HG03571 (cell line): ENCODE results near the gene SFRP5.

ENCODE experiments used
- ATAC-seq: cut with Tn5 transposase; IDR thresholded peaks from one replicate; pipeline ENCODE4 v1.9.1; 2021; ENCODE audit not compliant: unreplicated experiment

Gene SFRP5

DNA sequence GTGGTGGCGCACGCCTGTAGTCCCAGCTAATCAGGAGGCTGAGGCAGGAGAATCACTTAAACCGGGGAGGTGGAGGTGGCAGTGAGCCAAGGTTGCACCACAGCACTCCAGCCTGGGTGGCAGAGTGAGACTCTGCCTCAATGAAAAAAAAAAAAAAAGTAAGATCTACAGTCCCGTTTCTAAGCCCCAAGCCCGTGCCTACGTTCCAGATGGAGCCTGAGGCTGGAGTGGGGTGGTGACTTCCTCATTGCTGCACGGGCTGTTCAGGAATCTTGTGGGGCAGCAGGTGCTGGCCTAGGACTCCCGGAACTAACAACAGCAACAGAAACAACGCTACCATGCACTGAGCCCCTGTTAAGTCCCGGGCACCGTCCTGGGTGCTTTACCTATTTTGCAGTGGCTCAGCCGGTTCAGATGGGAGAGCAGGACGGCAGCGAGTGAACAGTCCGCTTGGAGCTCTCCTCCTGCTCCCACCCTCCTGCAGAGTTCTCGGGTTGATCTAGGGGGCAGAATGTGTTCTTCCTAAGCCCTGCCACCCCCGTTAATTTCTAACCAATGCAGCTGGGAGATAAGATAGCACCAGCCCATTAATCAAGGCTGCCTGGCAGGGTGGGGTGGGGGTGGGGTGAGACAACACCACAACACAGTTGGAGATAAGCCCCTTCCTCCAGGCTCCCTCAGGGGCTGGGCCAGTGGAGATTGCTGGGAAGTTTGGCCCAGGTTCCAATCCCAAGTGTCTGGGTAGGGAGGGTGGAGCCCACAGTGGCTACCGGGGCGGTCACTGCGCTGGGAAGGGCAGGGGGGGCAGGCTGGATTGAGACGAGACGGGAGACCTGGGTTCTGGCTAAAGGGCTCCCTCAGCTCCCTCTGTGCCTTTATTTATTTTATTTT lies 17.0 kb upstream of the SFRP5 start:
- no peak for ATAC-seq

GRCh38 chr10:97785731-97786130 lies 13.9 kb upstream of the SFRP5 start:
- ATAC-seq: no peak

DNA sequence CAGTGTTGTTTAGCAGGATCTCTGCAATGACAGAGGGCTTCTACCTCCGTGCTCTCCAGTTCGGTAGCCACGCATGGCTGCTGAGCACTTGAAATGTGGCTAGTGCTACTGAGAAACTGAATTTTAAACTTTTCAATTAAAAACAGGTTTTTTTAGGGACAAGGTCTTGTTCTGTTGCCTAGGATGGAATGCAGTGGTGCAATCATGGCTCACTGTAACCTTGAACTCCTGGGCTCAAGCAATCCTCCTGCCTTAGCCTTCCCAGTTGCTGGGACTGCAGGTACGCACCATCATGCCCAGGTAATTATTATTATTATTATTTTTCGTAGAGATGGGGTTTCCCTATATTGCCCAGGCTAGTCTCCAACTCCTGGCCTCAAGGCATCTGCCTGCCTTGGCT lies 13.4 kb upstream of the SFRP5 start:
- ATAC-seq: no peak

- no peak for ATAC-seq
These were observed 12.5 kb upstream of the SFRP5 start for GRCh38 chr10:97784200-97784810.

GRCh38 chr10:97782455-97783228 lies 10.8 kb upstream of the SFRP5 start:
- no peak for ATAC-seq

DNA sequence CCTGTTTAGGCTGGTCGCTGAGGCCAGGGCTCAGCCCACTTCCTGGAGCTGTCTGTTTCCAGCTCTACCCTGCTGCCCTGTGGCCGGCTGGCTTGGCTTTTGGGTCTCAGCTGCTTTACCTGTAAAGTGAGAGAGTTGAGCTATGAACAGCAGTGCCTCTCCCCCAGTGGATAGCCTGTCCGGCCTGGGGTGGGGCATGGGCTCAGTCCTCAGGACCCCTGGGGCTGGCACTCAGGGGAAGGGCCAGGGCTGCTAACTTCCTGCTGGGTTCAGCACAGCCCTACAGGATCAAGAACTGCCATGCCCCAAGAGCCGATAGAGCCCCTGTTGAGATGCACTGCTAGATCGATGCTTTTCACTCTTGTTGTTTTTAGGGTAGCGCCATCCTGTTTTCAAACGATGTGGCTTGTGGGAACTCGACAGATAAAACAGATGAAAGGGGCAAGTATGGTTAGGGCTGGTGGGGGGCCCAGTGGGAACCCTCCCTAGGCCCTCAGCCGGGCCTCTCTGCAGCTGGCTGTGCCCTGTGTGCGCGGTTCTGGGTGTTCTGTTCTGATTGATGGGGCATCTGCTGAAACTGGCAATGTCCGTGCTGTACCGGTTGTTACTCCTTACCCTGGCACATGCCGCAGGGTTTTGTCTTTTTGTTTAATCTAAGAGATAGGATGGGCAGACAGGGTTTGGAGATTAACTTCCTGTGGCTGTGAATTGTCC lies 10.0 kb upstream of the SFRP5 start:
- no peak for ATAC-seq

GRCh38 chr10:97780841-97781617 lies 9.2 kb upstream of the SFRP5 start:
- no peak for ATAC-seq

- no peak for ATAC-seq
These were observed 8.2 kb upstream of the SFRP5 start for GRCh38 chr10:97779975-97780374.

GRCh38 chr10:97779492-97779891 lies 7.7 kb upstream of the SFRP5 start:
- no peak for ATAC-seq

DNA sequence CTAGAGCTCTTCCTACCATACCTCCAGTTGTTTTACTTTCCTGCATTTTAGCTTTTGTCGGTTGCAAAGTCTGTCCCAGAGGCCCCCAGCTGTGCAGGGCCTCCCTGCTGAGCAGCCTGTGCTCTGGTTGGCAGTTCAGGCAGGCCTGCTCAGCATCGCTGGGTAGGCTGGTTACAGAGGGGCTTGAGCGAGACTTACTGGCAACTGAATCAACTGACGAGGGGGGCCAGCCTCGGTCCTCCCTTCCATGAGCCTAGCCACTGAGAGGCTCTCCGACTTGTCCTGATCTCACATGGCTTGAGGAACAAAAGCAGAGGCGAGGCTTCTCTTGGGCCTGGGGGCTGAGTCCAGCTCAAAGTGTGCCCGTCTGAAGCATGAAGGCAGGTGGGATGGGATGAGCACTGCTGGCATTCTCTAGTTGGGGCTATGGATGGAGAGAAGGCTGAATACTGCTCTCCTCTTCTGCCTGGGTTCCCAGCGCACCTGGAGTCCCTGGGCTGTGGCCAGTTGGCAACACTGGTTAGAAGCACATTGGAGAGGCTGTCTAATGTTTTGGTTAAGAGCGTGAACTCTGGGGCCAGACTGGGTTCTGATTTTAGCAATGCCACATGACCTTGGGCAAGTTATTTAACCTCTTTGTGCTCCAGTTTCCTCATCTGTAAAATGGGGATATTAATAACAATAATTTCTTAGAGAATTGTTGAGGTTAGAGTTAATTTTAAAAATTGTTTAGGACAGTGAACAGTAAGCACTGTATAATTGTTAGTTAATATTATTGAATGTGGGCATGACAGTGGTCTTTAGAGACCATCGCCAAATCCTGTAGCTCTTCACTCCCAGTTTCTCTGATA lies 6.9 kb upstream of the SFRP5 start:
- ATAC-seq: no peak

GRCh38 chr10:97777143-97777542 lies 5.3 kb upstream of the SFRP5 start:
- ATAC-seq: no peak

- ATAC-seq: no peak
These were observed 3.1 kb upstream of the SFRP5 start for GRCh38 chr10:97774811-97775294.

- ATAC-seq: no peak
These were observed 1.3 kb upstream of the SFRP5 start for GRCh38 chr10:97773096-97773495.

DNA sequence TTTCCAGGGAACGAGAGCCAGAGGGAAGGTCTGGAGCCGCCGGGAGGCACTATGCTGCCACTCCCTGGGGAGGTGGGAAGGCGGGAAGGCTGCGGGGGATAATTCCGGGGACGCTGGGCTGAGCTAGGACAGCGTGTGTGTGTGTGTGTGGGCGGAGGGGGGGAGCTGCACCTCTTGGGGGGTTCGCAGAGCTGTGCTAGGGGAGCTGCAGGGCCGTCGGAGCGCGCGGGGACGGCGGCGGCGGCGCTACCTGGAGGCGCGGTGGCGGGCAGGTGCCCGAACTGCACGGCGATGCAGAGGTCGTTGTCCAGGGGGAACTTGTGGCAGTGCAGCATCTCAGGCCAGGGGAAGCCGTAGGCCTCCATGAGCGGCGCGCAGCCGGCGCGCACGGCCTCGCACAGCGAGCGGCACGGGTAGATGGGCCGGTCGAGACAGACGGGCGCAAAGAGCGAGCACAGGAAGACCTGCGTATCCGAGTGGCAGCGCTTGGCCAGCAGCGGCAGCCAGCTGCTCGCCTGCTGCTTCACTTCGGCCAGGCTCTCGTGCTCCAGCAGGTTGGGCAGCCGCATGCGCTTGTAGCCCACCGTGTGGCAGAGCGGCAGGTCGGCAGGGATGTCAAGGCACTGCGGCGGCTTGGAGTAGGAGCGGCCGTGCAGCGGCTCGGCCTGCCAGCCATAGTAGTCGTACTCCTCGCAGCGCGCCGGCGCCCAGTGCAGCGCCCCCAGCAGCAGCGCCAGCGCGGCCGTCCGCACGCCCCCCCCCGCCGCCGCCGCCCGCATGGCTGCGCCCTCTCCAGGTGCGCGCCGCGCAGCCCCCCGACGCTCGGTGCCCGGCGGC lies 526 bp downstream of the SFRP5 start:
- ATAC-seq: no peak

- no peak for ATAC-seq
These were observed 1.5 kb downstream of the SFRP5 start for GRCh38 chr10:97770255-97770654.

GRCh38 chr10:97768322-97769315 lies 3.2 kb downstream of the SFRP5 start:
- no peak for ATAC-seq
